K562 (cell line): Measurements from ENCODE around the gene SRPK3.

Experiments used
- NFE2L1 ChIP-seq: fragments of 450-650 bp; IDR thresholded peaks from 2 replicates; pipeline ENCODE4 v1.6.1; 2016; ENCODE audit warnings: missing genetic modification characterization, low read depth, mild to moderate bottlenecking, missing compliant biosample characterization, moderate library complexity, borderline replicate concordance
- TF ChIP-seq, protein P1 (sequence below): sonication (generic); formaldehyde crosslinking; IDR thresholded peaks from 2 replicates; pipeline ENCODE4 v1.9.0; 2022; ENCODE audit warnings: mild to moderate bottlenecking, missing genetic modification reagents

GRCh38 chrX:153775293-153776119 is 5.3 kb upstream of the SRPK3 start:
- TF ChIP-seq, protein P1, sequence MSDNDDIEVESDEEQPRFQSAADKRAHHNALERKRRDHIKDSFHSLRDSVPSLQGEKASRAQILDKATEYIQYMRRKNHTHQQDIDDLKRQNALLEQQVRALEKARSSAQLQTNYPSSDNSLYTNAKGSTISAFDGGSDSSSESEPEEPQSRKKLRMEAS (CRISPR knock-in tag) = no peak
- no peak for TF ChIP-seq NFE2L1 (tag)
